GM12864 (cell line): ENCODE data around the gene MYCN.
"Not testable (repeated sequence)": the region's sequence is repeated elsewhere in the genome, so short reads cannot be mapped to it uniquely, and the experiment has no call there.

Source experiments
- DNase-seq: peaks from one replicate; pipeline ENCODE4 v3.0.0-alpha.2; 2011; ENCODE audit warnings: low read depth
- H3K4me3 ChIP-seq: 2 replicates; pipeline ENCODE4 v1.5.1; 2011; ENCODE audit warnings: mild to moderate bottlenecking, low read depth, low read length, control low read depth
- CTCF ChIP-seq: IDR thresholded peaks from 2 replicates; pipeline ENCODE4 v1.5.1; 2011; ENCODE audit warnings: low read depth, mild to moderate bottlenecking, moderate library complexity, low read length, control low read depth, inconsistent platforms; ENCODE audit errors: missing control alignments

Gene MYCN

DNA sequence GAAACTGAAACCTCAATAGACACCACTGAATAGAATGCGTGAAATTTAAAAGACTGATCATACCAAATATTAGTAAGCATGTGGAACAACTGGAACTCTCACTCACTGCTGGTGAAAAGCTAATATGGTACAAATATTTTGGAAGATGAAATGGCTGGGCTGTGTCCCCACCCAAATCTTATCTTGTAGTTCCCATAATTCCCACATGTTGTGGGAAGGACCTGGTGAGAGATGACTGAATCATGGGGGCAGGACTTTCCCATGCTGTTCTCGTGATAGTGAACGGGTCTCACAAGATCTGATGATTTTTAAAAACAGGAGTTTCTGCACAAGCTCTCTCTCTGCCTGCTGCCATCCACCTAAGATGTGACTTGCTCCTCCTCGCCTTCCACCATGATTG is 32.0 kb upstream of the MYCN start:
- no peak overlapping the region for H3K4me3 ChIP-seq
- DNase-seq: no peak
- TF ChIP-seq CTCF: no peak

DNA sequence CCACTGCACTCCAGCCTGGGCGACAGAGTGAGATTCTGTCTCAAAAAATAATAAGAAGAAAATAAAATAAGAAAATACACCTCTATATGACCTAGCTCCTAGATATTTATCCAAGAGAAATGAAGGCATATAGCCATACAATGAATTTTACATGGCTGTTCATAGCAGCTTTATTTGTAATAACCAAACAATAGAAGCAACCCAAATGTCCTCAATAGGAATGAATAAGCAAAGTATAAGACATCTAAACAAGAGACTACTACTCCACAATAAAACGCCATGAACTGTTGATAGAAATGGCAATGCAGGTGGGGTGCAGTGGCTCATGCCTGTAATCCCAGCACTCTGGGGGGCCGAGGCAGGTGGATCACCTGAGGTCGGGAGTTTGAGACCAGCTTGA is 31.2 kb upstream of the MYCN start:
- no peak overlapping the region for H3K4me3 ChIP-seq
- DNase-seq: no peak
- no peak for TF ChIP-seq CTCF

DNA sequence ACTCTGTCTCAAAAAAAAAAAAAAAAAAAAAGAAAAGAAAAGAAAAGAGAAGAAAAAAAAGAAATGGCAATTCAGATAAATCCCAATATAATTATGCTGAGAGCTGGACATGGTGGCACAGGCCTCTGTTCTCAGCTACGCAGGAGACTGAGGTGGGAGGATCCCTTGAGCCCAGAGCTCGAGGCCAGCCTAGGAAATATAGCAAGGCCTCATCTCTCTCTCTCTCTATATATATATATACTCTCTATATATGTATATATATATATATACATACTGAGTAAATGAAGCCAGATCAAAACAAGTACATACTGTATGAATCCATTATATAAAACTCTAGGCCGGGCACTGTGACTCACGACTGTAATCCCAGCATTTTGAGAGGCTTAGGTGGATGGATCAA is 30.6 kb upstream of the MYCN start:
- no peak for TF ChIP-seq CTCF
- H3K4me3 ChIP-seq: no peak overlapping the region
- no peak for DNase-seq

GRCh38 chr2:15911270-15911669 is 29.1 kb upstream of the MYCN start:
- not testable (repeated sequence) for DNase-seq, H3K4me3 ChIP-seq

DNA sequence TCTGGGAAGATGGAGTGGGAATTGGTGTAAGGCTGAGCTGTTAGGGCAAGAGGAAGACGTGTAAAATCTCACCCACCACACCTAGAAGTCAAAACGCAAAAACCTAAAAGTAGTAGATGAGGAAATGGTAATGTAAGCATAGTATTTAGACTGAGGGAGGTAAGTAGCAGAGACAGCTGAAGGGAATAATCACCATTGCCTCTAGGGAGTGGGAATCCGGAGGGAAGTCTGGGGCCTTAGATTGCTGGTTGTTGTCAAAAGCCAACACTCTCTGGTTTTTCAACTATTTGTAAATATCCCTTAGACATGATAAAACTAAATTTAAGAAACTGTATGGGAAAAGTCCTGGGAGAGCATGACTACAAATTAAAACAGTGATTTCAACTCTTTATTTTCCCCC is 28.7 kb upstream of the MYCN start:
- DNase-seq: no peak
- no peak for TF ChIP-seq CTCF

GRCh38 chr2:15912203-15912602 is 28.1 kb upstream of the MYCN start:
- no peak for DNase-seq
- no peak for TF ChIP-seq CTCF
- H3K4me3 ChIP-seq: no peak overlapping the region

More for the DNA sequence above, 28.7 kb upstream of the MYCN start:
- no peak overlapping the region for H3K4me3 ChIP-seq

DNA sequence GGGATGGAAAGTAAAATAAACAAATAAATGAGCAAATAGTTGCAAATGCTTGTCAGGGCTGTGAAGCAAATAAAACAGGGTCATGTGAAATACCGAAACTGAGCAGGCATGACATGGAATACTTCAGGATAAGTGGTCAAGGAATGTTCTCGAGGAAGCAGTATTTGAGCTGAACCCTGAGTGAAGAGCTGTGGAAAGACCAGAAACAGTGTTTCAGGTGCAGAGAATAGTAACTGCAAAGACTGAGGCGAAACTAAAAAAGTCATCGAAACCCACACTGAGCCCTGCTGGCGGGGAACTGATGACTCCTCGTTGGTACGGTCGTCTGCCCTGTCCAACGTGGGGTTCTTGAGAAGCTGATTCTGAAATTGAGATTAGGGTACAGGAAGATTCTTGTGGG is 27.2 kb upstream of the MYCN start:
- H3K4me3 ChIP-seq: no peak overlapping the region
- no peak for DNase-seq
- no peak for TF ChIP-seq CTCF
